Upper lobe of left lung (tissue), 6 donors: ENCODE results near the gene TAS2R1. TPM values are rescaled to one million over a fixed set of nuclear protein-coding genes. Genes with fewer than 3 reads are reported as not detected.
"Not testable (repeated sequence)": the region's sequence is repeated elsewhere in the genome, so short reads cannot be mapped to it uniquely, and the experiment has no call there.

Source experiments
- ATAC-seq, 2 donors: fragments of 200-7000 bp; cut with Tn5 transposase; one replicate each; pipeline ENCODE4 v1.9.1; 2022; ENCODE audit warnings: mild to moderate bottlenecking in 2 of 2, moderate library complexity in 2 of 2; ENCODE audit not compliant: low FRiP score in 2 of 2
- DNase-seq, 2 donors: peaks; one replicate each; pipeline ENCODE4 v3.0.0-alpha.2; 2019 to 2020
- H3K27ac ChIP-seq, 4 donors: fragments of 200-600 bp; sonication (generic); one replicate each; pipeline ENCODE4 v1.5.1; 2016 to 2019
- H3K27me3 ChIP-seq, 4 donors: fragments of 200-600 bp; sonication (generic); one replicate each; pipeline ENCODE4 v1.5.1; 2017 to 2019
- H3K36me3 ChIP-seq, 4 donors: fragments of 200-600 bp; sonication (generic); one replicate each; pipeline ENCODE4 v1.5.1; 2016 to 2019
- H3K4me1 ChIP-seq, 4 donors: fragments of 200-600 bp; sonication (generic); one replicate each; pipeline ENCODE4 v1.5.1; 2018 to 2019
- H3K4me3 ChIP-seq, 4 donors: fragments of 200-600 bp; sonication (generic); one replicate each; pipeline ENCODE4 v1.5.1; 2017 to 2019; ENCODE audit warnings: mild to moderate bottlenecking in 2 of 4, moderate library complexity in 1 of 4
- H3K9me3 ChIP-seq, 4 donors: fragments of 200-600 bp; sonication (generic); one replicate each; pipeline ENCODE4 v1.5.1; 2018 to 2019
- CTCF ChIP-seq, 6 experiments: fragments of 450-650 bp in 4 of 6; fragments of 200-600 bp in 2 of 6; sonication (generic) in 2 of 6; IDR thresholded peaks; one replicate each; pipeline ENCODE4 v1.5.1; 2016 to 2019; ENCODE audit warnings: antibody characterized with exemption in 6 of 6
- EP300 ChIP-seq, 4 donors: sonication (generic); formaldehyde crosslinking; IDR thresholded peaks; one replicate each; pipeline ENCODE4 v1.5.1; 2017; ENCODE audit warnings: antibody characterized with exemption in 4 of 4, control low read depth in 2 of 4
- POLR2A ChIP-seq, 4 donors: fragments of 450-650 bp; IDR thresholded peaks; one replicate each; pipeline ENCODE4 v1.5.1; 2016 to 2017; ENCODE audit warnings: antibody characterized with exemption in 4 of 4, mild to moderate bottlenecking in 2 of 4
- POLR2AphosphoS5 ChIP-seq, 2 donors: sonication (generic); formaldehyde crosslinking; IDR thresholded peaks; one replicate each; pipeline ENCODE4 v1.5.1; 2017; ENCODE audit warnings: antibody characterized with exemption in 2 of 2
- WGBS, 2 donors: methylation state at CpG; one replicate each; pipeline ENCODE4 v1.1.5; 2017 to 2018; 5-methylcytosine and 5-hydroxymethylcytosine counted together
- total RNA-seq, 6 donors: library from RNA; depleted of rRNA in 4 of 6; stranded (reverse); fragments of >200 nt in 4 of 6; gene quantifications; one replicate each; pipeline versions ENCODE4 v1.1.0 to v1.2.1, GENCODE V29; 2016 to 2021
- donor health status: DM: no; HTN: no; CAD: no; lungs with moderate emphysema.
- donor health status: DM: no; HTN: yes; CAD: no; lungs with severe emphysema.

TAS2R1 gene
- total RNA-seq, 6 donors from 2014 or later, result not detected

- Histone ChIP-seq H3K4me3 (no peak overlapping the region), H3K27me3 (no peaks in the 10 kb centered on the region), H3K4me1 (no peaks in the 10 kb centered on the region), H3K9me3 (no peaks in the 10 kb centered on the region), H3K27ac (no peak overlapping the region), H3K36me3 (no peaks in the 10 kb centered on the region)
- no peak for ATAC-seq
- 65 to 66% methylated on average over 5 of the region's 5 CpGs for WGBS, 2 donors
- TF ChIP-seq CTCF (IDR thresholded peaks at IDR 0.05) (no peak), POLR2A (IDR thresholded peaks at IDR 0.05) (no peak), EP300 (IDR thresholded peaks at IDR 0.05) (no peak), POLR2AphosphoS5 (IDR thresholded peaks at IDR 0.05) (no peak)
- no peak for DNase-seq
Observed at GRCh38 chr5:9604416-9604815, 25.7 kb downstream of the TAS2R1 start.

- ATAC-seq (no peak), DNase-seq (no peak)
- no peaks in the 10 kb centered on the region for H3K4me1 ChIP-seq
- WGBS, 2 donors, result 65 to 71% methylated on average over 7 of the region's 7 CpGs
- no peaks in the 10 kb centered on the region for H3K9me3 ChIP-seq
- H3K27ac ChIP-seq, result no peak overlapping the region
- H3K27me3 ChIP-seq, result no peaks in the 10 kb centered on the region
- H3K4me3 ChIP-seq, result no peak overlapping the region
- no peak for TF ChIP-seq CTCF (IDR thresholded peaks at IDR 0.05)
- TF ChIP-seq POLR2A (IDR thresholded peaks at IDR 0.05), result no peak
- no peak for TF ChIP-seq EP300 (IDR thresholded peaks at IDR 0.05)
- no peak for TF ChIP-seq POLR2AphosphoS5 (IDR thresholded peaks at IDR 0.05)
- no peaks in the 10 kb centered on the region for H3K36me3 ChIP-seq
Observed at GRCh38 chr5:9601055-9601739, 29.0 kb downstream of the TAS2R1 start.

GRCh38 chr5:9599391-9599790 is 30.8 kb downstream of the TAS2R1 start:
- no peak overlapping the region for H3K27ac ChIP-seq
- ATAC-seq (no peak), DNase-seq (no peak)
- no peak for TF ChIP-seq POLR2A (IDR thresholded peaks at IDR 0.05)
- no peak for TF ChIP-seq EP300 (IDR thresholded peaks at IDR 0.05)
- H3K4me3 ChIP-seq, result no peak overlapping the region
- WGBS, 2 donors, result 47 to 67% methylated on average over 3 of the region's 3 CpGs
- H3K36me3 ChIP-seq, result no peaks in the 10 kb centered on the region
- no peaks in the 10 kb centered on the region for H3K27me3 ChIP-seq
- no peaks in the 10 kb centered on the region for H3K4me1 ChIP-seq
- H3K9me3 ChIP-seq, result no peaks in the 10 kb centered on the region

GRCh38 chr5:9598329-9598728 is 31.8 kb downstream of the TAS2R1 start:
- H3K27me3 ChIP-seq, ATAC-seq, H3K4me3 ChIP-seq, DNase-seq, H3K4me1 ChIP-seq, H3K27ac ChIP-seq, H3K36me3 ChIP-seq, H3K9me3 ChIP-seq: not testable (repeated sequence)
- WGBS, 2 donors, result 55 to 66% methylated on average over 6 of the region's 6 CpGs

- WGBS, 2 donors, result 75% methylated on average over 7 of the region's 7 CpGs
- H3K4me1 ChIP-seq, H3K4me3 ChIP-seq, H3K27ac ChIP-seq, H3K9me3 ChIP-seq, DNase-seq, H3K36me3 ChIP-seq, ATAC-seq, H3K27me3 ChIP-seq: not testable (repeated sequence)
Observed at GRCh38 chr5:9597322-9597721, 32.8 kb downstream of the TAS2R1 start.

GRCh38 chr5:9596824-9597223 is 33.3 kb downstream of the TAS2R1 start:
- Histone ChIP-seq H3K36me3 (no peaks in the 10 kb centered on the region), H3K27me3 (no peaks in the 10 kb centered on the region), H3K4me3 (no peak overlapping the region), H3K9me3 (no peaks in the 10 kb centered on the region), H3K27ac (no peak overlapping the region), H3K4me1 (no peaks in the 10 kb centered on the region)
- TF ChIP-seq POLR2AphosphoS5 (IDR thresholded peaks at IDR 0.05) (no peak), CTCF (IDR thresholded peaks at IDR 0.05) (no peak), EP300 (IDR thresholded peaks at IDR 0.05) (no peak), POLR2A (IDR thresholded peaks at IDR 0.05) (no peak)
- ATAC-seq, result no peak
- 21 to 25% methylated on average over 4 of the region's 4 CpGs for WGBS, 2 donors
- DNase-seq, result no peak
